Stimulated activated CD8-positive, alpha-beta memory T cell treated with anti-CD3 and anti-CD28 coated beads, Interleukin-7, amount 100 ng/mL, for 4 hours (primary cell): ENCODE measurements around the gene SNRPN.
"Not testable (repeated sequence)": the region's sequence is repeated elsewhere in the genome, so short reads cannot be mapped to it uniquely, and the experiment has no call there.

Experiments used
- DNase-seq, 2 donors: peaks; one replicate each; pipeline ENCODE4 v3.0.0-alpha.2; 2020; ENCODE audit warnings: low read depth in 2 of 2

The SNRPN gene

DNA sequence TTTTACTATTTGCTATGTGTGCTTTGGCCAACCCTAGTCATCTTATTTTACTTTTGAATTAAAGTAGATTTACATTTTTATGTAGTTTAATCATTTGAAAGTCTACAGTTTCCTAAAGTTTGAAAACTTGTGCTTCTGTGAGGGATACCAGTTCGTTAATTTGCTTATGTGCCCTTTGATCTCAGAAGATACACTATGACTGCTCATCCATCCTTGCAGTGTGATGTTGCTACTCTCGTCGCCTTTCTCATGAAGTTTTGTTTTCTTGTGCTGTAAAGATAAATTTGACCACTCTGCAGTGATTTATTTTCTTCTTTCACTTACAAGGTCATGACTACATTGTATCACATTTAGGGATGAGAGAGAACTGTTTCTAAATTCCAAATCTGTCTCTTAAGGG lies 16.3 kb downstream of the SNRPN start:
- no peak for DNase-seq

DNA sequence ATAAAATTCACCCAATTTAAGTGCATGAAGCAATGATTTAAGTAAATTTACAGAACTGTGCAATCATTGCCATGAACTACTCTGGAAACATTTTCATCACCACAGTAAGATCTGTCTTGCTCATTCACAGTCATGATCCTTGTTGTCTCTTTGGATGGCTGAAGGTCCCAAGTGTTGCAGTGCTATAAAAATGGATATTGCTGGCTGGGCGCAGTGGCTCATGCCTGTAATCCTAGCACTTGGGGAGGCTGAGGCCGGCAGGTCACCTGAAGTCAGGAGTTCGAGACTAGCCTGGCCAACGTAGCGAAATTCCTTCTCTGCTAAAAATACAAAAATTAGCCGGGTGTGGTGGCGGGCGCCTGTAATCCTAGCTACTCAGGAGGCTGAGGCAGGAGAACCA lies 17.0 kb downstream of the SNRPN start:
- no peak for DNase-seq

DNA sequence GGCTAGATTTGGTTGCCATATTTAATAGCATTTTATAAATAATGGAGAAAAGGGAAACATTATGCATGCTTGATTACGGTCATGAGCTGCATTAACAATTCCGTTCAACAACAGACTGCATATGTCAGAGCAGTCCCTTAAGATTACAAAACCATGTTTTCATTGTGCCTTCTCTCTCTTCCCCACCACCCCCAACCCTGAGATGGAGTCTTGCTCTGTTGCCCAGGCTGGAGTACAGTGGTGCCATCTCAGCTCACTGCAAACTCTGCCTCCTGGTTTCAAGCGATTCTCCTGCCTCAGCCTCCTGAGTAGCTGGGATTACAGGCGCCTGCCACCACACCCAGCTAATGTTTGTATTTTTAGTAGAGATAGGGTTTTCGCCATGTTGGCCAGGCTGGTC lies 17.9 kb downstream of the SNRPN start:
- DNase-seq, result not testable (repeated sequence)

DNA sequence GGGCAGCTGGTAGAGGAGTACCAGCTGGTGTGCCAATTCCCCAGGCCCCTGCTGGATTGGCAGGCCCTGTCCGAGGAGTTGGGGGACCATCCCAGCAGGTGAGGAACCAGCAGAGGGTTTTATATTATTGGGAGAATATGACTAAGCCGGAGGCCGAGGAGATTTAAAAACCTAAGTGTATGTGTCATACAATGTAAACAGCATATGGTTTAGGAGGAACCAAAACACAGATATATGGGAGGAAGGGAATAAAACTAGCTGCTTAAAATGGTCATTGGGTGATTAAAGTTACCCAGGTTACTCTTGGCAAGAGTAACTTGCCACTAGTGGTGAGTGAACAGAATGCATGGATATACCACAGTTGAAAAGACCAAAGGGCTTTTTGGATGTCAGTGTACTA lies 22.1 kb downstream of the SNRPN start:
- DNase-seq, result no peak

DNA sequence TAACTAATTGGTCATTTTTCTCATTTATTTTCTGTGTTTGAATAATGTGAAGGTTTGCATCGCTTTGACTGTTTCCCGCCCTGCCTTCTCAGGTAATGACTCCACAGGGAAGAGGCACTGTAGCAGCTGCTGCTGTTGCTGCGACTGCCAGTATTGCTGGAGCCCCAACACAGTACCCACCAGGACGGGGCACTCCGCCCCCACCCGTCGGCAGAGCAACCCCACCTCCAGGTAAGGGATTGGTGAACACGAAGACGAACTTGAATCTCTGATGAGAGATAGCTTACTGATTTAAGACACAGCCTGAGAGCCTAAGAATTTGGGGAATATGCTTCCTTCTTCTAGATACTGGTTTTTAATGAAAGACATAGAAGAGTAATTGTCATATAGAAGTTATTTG lies 22.9 kb downstream of the SNRPN start:
- DNase-seq, result no peak

DNA sequence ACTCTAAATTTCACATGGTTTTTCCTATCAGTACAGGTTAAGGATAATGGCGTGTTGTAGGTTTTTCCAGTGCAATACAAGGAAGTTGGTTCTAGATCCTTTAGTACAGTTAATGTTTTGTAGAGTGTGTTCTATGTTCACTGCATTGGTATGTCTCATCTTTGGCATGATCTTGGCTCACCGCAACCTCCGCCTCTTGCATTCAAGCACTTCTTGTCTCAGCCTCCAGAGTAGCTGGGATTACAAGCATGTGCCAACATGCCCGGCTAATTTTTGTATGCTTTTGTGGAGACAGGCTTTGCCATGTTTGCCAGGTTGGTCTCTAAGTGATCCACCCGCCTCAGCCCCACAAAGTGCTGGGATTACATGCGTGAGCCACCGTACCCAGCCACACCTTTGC lies 30.4 kb downstream of the SNRPN start:
- DNase-seq, result no peak

DNA sequence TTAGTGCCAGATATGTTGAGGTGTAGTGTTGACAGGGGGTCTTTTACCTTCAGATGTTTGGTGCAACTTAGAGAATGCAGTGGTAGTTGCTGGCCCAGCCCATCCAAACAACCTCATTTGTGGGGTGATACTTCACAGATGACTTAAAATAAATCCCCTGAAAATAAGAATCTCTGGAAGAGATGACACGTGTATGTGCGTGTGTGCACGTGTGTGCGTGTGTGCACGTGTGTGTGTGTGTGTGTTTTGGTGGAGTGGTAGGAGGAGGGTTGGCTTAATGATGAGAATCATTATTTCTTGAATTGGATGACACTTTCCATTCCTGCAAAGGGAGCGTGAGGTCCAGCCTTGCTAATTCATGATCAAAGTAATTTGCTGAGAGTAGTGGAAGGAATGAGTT lies 31.9 kb downstream of the SNRPN start:
- DNase-seq, result no peak

DNA sequence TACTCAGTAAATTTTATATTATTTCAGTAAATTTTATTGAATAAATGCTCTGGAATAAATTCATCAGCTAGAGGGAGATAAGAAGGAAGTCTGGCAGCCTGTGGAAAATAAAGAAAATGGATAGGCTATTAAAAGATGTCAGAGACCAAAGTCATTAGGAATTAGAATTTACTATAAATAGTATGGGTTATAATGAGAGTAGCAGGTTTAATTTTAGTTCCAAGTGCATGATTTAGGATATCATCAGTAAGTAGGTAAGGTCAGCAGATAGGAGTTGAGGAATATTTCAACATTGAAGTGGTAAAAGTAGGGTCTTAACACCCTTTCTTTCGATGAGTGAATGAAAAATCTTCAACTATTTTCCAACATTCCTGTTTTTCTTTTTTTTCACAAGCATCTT lies 64.6 kb downstream of the SNRPN start:
- DNase-seq, result no peak

DNA sequence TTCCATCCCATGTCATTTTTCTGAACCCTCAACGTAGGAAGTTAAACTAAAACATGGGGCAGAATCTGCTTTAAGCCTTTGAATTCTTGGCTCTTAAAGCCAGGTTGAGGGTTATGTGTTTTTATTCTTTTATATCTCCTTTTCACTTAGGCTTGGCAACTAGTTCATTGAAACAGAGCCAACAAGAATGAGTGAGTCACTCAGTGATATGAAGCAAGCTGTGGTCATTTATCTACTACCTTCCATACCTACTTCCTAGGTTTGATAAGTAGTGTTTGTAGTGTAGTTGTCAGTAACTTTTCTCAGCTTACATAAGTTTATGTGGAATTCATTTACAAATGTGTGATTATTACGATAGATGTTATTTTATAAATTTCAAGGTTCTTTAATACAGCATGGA lies 67.4 kb downstream of the SNRPN start:
- no peak for DNase-seq
